K562 (cell line): ENCODE data around the gene KIF15. TPM values are rescaled to one million over a fixed set of nuclear protein-coding genes. Genes with fewer than 3 reads are reported as not detected.

Source experiments
- ATAC-seq: fragments of 200-7000 bp; cut with Tn5 transposase; 3 replicates; pipeline ENCODE4 v1.9.1; 2020; ENCODE audit warnings: moderate library complexity
- BruUV-seq: library from RNA; stranded (reverse); fragments of 400-500 nt; replicated peaks from 2 replicates; lab custom pipeline; 2021; lab: Mats Ljungman, UMichigan
- CTCF ChIA-PET: fragments of 300-600 bp; formaldehyde crosslinking; extraction: SDS; loops from one replicate; lab custom pipeline; 2021; ENCODE audit warnings: low intra/inter-chr PET ratio; lab: Yijun Ruan, JAX
- POLR2A ChIA-PET: fragments of 300-600, 350-650 bp; sonication (Branson Sonifier 250); formaldehyde crosslinking; extraction: SDS; loops from one replicate; lab custom pipeline; 2021; ENCODE audit warnings: antibody characterized with exemption, inconsistent platforms; lab: Yijun Ruan, JAX
- DNase-seq, 4 experiments: peaks; one replicate each; pipeline versions ENCODE4 v3.0.0 to v3.0.0-alpha.2; 2011 to 2018; ENCODE audit warnings: low spot score in 3 of 4, mixed read lengths in 3 of 4; ENCODE audit errors: extremely low read depth in 1 of 4
- FAIRE-seq: peaks from 2 replicates; lab custom pipeline; 2011; peaks lifted over from hg19 to GRCh38; lab: Jason Lieb, UNC
- H2AFZ ChIP-seq: 2 replicates; pipeline ENCODE4 v1.6.0; 2011; ENCODE audit warnings: low read depth, low read length, control low read depth, inconsistent platforms
- H3K27ac ChIP-seq: fragments of 200-600 bp; 3 replicates; pipeline ENCODE4 v1.8.0; 2011; ENCODE audit warnings: low read depth, mild to moderate bottlenecking, control low read depth, inconsistent platforms, low read length, moderate library complexity, mixed read lengths; ENCODE audit errors: extremely low read depth
- H3K27me3 ChIP-seq, 2 experiments: fragments of 300-600 bp in 1 of 2; 2 replicates in 1 of 2; 3 replicates in 1 of 2; pipeline versions ENCODE4 v1.6.0 to v1.8.0; 2011; ENCODE audit warnings: inconsistent platforms in 2 of 2, low read length in 2 of 2, mild to moderate bottlenecking in 1 of 2, mixed read lengths in 1 of 2, moderate library complexity in 1 of 2; ENCODE audit not compliant: control insufficient read depth in 2 of 2, insufficient read depth in 2 of 2
- H3K36me3 ChIP-seq: fragments of 300-600 bp; 3 replicates; pipeline ENCODE4 v1.8.0; 2011; ENCODE audit warnings: mild to moderate bottlenecking, low read length, inconsistent platforms; ENCODE audit not compliant: control insufficient read depth, insufficient read depth
- H3K4me1 ChIP-seq, 2 experiments: fragments of 200-600 bp in 1 of 2; replicated peaks in 1 of 2; 2 replicates in 1 of 2; 3 replicates in 1 of 2; pipeline versions ENCODE4 v1.5.1 to v1.8.0; 2011; ENCODE audit warnings: inconsistent platforms in 2 of 2, low read length in 2 of 2, mild to moderate bottlenecking in 1 of 2, mixed read lengths in 1 of 2, moderate library complexity in 1 of 2; ENCODE audit not compliant: control insufficient read depth in 2 of 2, insufficient read depth in 2 of 2
- H3K4me2 ChIP-seq: 2 replicates; pipeline ENCODE4 v1.6.1; 2011; ENCODE audit warnings: low read length, control low read depth, inconsistent platforms, mixed read lengths; ENCODE audit not compliant: insufficient read depth
- H3K4me3 ChIP-seq: fragments of 200-600 bp; sonication (generic), shearing (Covaris generic); 2 replicates; pipeline ENCODE4 v1.5.1; 2016; ENCODE audit warnings: control low read depth, inconsistent platforms
- H3K79me2 ChIP-seq: fragments of 200-600 bp; 3 replicates; pipeline ENCODE4 v1.8.0; 2011; ENCODE audit warnings: low read length, inconsistent platforms; ENCODE audit not compliant: control insufficient read depth, insufficient read depth
- H3K9ac ChIP-seq, 2 experiments: 2 replicates each; pipeline versions ENCODE4 v1.6.0 to v1.6.1; 2011; ENCODE audit warnings: low read depth in 2 of 2, low read length in 2 of 2, control low read depth in 1 of 2, inconsistent platforms in 1 of 2, mild to moderate bottlenecking in 1 of 2, mixed read lengths in 1 of 2; ENCODE audit not compliant: insufficient read depth in 1 of 2
- H3K9me1 ChIP-seq: one replicate; pipeline ENCODE4 v1.6.0; 2011; ENCODE audit warnings: inconsistent platforms, mild to moderate bottlenecking, low read length, moderate library complexity; ENCODE audit not compliant: control insufficient read depth, insufficient read depth
- H3K9me3 ChIP-seq: replicated peaks from 2 replicates; pipeline ENCODE4 v1.5.1; 2011; ENCODE audit warnings: low read depth, low read length, inconsistent platforms; ENCODE audit not compliant: control insufficient read depth, insufficient read depth
- H4K20me1 ChIP-seq: replicated peaks from 2 replicates; pipeline ENCODE4 v1.6.1; 2011; ENCODE audit warnings: low read length, inconsistent platforms, mixed read lengths; ENCODE audit not compliant: control insufficient read depth, insufficient read depth
- CBX2 ChIP-seq: fragments of 200-600 bp; sonication (generic); IDR thresholded peaks from one replicate; pipeline ENCODE4 v1.6.1; 2012; ENCODE audit warnings: mild to moderate bottlenecking, low read length, inconsistent platforms; ENCODE audit not compliant: insufficient read depth, poor library complexity, severe bottlenecking
- GABPB1 ChIP-seq: sonication (generic); formaldehyde crosslinking; IDR thresholded peaks from 2 replicates; pipeline ENCODE4 v1.8.0; 2022; ENCODE audit warnings: mild to moderate bottlenecking, missing genetic modification reagents
- SMC3 ChIP-seq: conservative IDR thresholded peaks from 2 replicates; pipeline ENCODE4 v1.6.1; 2011; ENCODE audit warnings: low read depth, low read length, improper control_type of control experiment; ENCODE audit not compliant: insufficient read depth
- ZBTB40 ChIP-seq, 2 experiments: fragments of 450-650 bp in 1 of 2; sonication (generic) in 1 of 2; formaldehyde crosslinking in 1 of 2; IDR thresholded peaks; 2 replicates each; pipeline versions ENCODE4 v1.7.1 to v1.9.0; 2016 to 2022; ENCODE audit warnings: inconsistent platforms in 1 of 2, mild to moderate bottlenecking in 1 of 2, missing genetic modification reagents in 1 of 2
- ZKSCAN8 ChIP-seq: fragments of 200-800 bp; sonication (Bioruptor generic); IDR thresholded peaks from 2 replicates; pipeline ENCODE4 v1.6.1; 2016; ENCODE audit warnings: missing genetic modification characterization, missing compliant biosample characterization
- ZNF12 ChIP-seq: sonication (generic); formaldehyde crosslinking; IDR thresholded peaks from 2 replicates; pipeline ENCODE4 v1.4.0; 2020; ENCODE audit warnings: mild to moderate bottlenecking, missing genetic modification reagents
- WGBS: fragments of 100-300 bp; shearing (Covaris generic); methylation state at CpG from one replicate; pipeline ENCODE4 v1.1.6; 2016; ENCODE audit warnings: low coverage, mixed read lengths; ENCODE audit not compliant: insufficient coverage; ENCODE audit errors: missing lambda C conversion rate; 5-methylcytosine and 5-hydroxymethylcytosine counted together
- in situ Hi-C: fragments of 300-500 bp; cut with MboI; formaldehyde crosslinking; loops from 4 replicates; pipeline ENCODE4 v1.15.0; 2018; ENCODE audit warnings: inconsistent platforms, mixed read lengths
- intact Hi-C: fragments of 100-400 bp; cut with micrococcal nuclease; formaldehyde crosslinking; loops from 2 replicates; pipeline ENCODE4 v1.14.2; 2022
- polyA plus RNA-seq, 8 experiments: library from polyadenylated mRNA; depleted of rRNA in 4 of 8; stranded (reverse) in 5 of 8; unstranded in 3 of 8; fragments of >200 nt; fragmentation: Nextera tagmentation in 2 of 8; fragmentation: Illumina TruSeq in 1 of 8; extraction: Ambion mirVana in 2 of 8; extraction: Trizol in 1 of 8; gene quantifications; 2 replicates each; pipeline versions ENCODE4 v1.2.1 to v1.2.3, GENCODE V29; 2011 to 2014; ENCODE audit warnings: inconsistent platforms in 1 of 8, missing spikeins in 1 of 8
- total RNA-seq, 7 experiments: library from RNA; depleted of rRNA in 6 of 7; stranded (reverse); fragments of >200 nt in 6 of 7; fragmentation: Illumina TruSeq in 2 of 7; extraction: Trizol in 2 of 7; gene quantifications; 2 replicates each; pipeline versions ENCODE4 v1.2.1 to v1.2.3, GENCODE V29; 2011 to 2021; ENCODE audit warnings: low replicate concordance in 1 of 7
- TF ChIP-seq, protein P1 (sequence below): IDR thresholded peaks from 2 replicates; pipeline ENCODE4 v1.6.1; 2016; ENCODE audit warnings: missing genetic modification characterization, missing compliant biosample characterization
- TF ChIP-seq, protein P2 (sequence below): fragments of 450-650 bp; formaldehyde crosslinking; IDR thresholded peaks from 2 replicates; pipeline ENCODE4 v1.4.0; 2020; ENCODE audit warnings: mild to moderate bottlenecking

Gene KIF15
- total and polyA plus RNA-seq, 9 of the 15 experiments (the other 6 are each of a cell fraction or from before 2014, with no cell fraction given) = 9.0 to 45.9 (median 26.0) TPM

- H3K36me3 ChIP-seq = peaks cover 73% of the 10 kb centered on the region
Observed at GRCh38 chr3:44795197-44795596, 33.6 kb downstream of the KIF15 start.

More at GRCh38 chr3:44795197-44795596, 33.6 kb downstream of the KIF15 start:
- H3K27me3 ChIP-seq = no peaks in the 10 kb centered on the region
- TF ChIP-seq GABPB1 = no peak
- TF ChIP-seq ZKSCAN8 (CRISPR knock-in tag) = no peak
- TF ChIP-seq ZNF12 = no peak
- TF ChIP-seq, protein P1, sequence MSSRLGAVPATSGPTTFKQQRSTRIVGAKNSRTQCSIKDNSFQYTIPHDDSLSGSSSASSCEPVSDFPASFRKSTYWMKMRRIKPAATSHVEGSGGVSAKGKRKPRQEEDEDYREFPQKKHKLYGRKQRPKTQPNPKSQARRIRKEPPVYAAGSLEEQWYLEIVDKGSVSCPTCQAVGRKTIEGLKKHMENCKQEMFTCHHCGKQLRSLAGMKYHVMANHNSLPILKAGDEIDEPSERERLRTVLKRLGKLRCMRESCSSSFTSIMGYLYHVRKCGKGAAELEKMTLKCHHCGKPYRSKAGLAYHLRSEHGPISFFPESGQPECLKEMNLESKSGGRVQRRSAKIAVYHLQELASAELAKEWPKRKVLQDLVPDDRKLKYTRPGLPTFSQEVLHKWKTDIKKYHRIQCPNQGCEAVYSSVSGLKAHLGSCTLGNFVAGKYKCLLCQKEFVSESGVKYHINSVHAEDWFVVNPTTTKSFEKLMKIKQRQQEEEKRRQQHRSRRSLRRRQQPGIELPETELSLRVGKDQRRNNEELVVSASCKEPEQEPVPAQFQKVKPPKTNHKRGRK (tag) = no peak
- TF ChIP-seq SMC3 = no peak
- TF ChIP-seq, protein P2, sequence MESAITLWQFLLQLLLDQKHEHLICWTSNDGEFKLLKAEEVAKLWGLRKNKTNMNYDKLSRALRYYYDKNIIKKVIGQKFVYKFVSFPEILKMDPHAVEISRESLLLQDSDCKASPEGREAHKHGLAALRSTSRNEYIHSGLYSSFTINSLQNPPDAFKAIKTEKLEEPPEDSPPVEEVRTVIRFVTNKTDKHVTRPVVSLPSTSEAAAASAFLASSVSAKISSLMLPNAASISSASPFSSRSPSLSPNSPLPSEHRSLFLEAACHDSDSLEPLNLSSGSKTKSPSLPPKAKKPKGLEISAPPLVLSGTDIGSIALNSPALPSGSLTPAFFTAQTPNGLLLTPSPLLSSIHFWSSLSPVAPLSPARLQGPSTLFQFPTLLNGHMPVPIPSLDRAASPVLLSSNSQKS (CRISPR knock-in tag) = no peak
- no peak for TF ChIP-seq CBX2
- TF ChIP-seq ZBTB40 (IDR thresholded peaks at IDR 0.05) = no peak
- no peak for TF ChIP-seq ZBTB40 (CRISPR knock-in tag; IDR thresholded peaks at IDR 0.05)
- TF ChIP-seq, all 486 proteins: peak for 0
- H3K9me3 ChIP-seq = no peaks in the 10 kb centered on the region
- no peak overlapping the region for H2AFZ ChIP-seq
- in situ Hi-C loops (no loop called here), intact Hi-C loops (no loop called here)
- H3K4me3 ChIP-seq = no peak overlapping the region
- no peaks in the 10 kb centered on the region for H3K4me1 ChIP-seq
- H3K27ac ChIP-seq = no peak overlapping the region
- FAIRE-seq (no peak), ATAC-seq (no peak), DNase-seq (no peak)
- no peaks in the 10 kb centered on the region for H3K79me2 ChIP-seq
- H3K9me1 ChIP-seq = no peaks in the 10 kb centered on the region
- H3K9ac ChIP-seq = no peak overlapping the region
- POLR2A ChIA-PET = no interaction called here
- no peaks in the 10 kb centered on the region for H4K20me1 ChIP-seq
- 95% methylated on average over 4 of the region's 4 CpGs for WGBS
- CTCF ChIA-PET = no interaction called here
- H3K4me2 ChIP-seq = no peak overlapping the region
- BruUV-seq = no TSS peak
